ENCODE results near the gene SLC16A13.
"Not testable (repeated sequence)": the region's sequence is repeated elsewhere in the genome, so short reads cannot be mapped to it uniquely, and the experiment has no call there.

SLC16A13 gene, protein sequence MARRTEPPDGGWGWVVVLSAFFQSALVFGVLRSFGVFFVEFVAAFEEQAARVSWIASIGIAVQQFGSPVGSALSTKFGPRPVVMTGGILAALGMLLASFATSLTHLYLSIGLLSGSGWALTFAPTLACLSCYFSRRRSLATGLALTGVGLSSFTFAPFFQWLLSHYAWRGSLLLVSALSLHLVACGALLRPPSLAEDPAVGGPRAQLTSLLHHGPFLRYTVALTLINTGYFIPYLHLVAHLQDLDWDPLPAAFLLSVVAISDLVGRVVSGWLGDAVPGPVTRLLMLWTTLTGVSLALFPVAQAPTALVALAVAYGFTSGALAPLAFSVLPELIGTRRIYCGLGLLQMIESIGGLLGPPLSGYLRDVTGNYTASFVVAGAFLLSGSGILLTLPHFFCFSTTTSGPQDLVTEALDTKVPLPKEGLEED

DNA sequence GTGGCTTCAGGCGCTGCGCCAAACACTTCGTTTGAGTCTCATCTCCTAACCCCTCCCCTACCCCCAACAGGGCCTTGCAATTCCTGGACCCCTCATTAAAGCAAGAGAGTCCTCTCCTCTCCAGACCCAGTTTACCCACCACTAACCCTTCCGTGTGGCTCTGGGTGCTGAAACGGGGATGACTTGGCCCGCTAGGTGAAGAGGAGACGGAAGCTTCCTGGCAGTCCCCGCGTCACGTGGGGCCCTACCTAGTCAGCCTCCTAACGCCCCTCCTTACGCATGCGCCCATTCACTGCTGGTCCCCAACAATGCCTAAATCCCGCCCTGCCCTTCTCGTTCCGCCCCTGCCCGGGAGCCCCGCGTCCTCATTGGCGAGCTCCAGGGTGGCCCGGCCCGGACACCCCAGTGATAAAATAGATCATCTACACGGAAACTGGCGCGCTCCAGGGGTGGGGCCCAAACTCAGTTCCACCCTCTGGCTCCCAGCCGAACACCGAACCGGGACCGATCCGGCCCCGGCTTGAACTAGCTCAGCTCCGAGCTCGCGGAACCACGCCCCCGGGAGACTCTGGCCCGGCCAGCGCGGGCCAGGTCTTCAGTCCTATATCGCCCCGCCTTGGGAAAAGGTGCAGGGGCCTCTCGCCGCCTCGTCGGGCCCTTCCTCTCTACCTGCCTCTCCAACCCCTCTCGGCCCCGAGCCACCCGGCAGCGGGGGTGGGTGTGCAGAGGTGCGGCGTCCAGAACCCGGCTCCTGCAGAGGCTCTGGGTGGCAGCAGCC is at the start of gene SLC16A13:
TSS of gene SLC16A13 (plus strand) at position 425 of the 778 bp plus-strand sequence. CDS start 368 bp downstream, outside the sequence.
- TF ChIP-seq, protein P1, sequence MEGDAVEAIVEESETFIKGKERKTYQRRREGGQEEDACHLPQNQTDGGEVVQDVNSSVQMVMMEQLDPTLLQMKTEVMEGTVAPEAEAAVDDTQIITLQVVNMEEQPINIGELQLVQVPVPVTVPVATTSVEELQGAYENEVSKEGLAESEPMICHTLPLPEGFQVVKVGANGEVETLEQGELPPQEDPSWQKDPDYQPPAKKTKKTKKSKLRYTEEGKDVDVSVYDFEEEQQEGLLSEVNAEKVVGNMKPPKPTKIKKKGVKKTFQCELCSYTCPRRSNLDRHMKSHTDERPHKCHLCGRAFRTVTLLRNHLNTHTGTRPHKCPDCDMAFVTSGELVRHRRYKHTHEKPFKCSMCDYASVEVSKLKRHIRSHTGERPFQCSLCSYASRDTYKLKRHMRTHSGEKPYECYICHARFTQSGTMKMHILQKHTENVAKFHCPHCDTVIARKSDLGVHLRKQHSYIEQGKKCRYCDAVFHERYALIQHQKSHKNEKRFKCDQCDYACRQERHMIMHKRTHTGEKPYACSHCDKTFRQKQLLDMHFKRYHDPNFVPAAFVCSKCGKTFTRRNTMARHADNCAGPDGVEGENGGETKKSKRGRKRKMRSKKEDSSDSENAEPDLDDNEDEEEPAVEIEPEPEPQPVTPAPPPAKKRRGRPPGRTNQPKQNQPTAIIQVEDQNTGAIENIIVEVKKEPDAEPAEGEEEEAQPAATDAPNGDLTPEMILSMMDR (IDR thresholded peaks at IDR 0.05; ENCODE audit: insufficient read depth, missing control alignments) = no peak
- DNase-seq (ENCODE audit: insufficient read length, low spot score) (peak; percentile 99), FAIRE-seq (no peak)

DNA sequence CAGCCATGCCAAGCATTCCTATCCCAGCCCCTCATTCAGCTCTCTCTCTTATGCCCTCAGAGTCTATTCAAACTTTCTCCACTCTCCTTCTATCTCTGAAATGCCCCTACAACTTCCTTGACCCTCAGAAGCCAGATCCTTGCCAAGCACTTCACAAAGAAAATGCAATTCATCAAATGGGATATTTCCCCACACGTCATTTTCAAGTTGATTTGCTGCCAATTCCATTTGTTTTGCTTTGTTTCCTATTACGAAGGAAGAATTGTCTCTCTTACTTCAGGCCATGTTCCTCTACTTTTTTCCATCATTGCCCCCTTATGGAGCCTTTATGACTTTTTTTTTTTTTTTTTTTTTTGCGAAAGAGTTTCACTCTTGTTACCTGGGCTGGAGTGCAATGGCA is 49.1 kb upstream of the SLC16A13 start:
- no peak for DNase-seq (ENCODE audit: insufficient read length, low spot score)
- no peak for FAIRE-seq
- TF ChIP-seq, protein P1 (IDR thresholded peaks at IDR 0.05; ENCODE audit: insufficient read depth, missing control alignments) = no peak

DNA sequence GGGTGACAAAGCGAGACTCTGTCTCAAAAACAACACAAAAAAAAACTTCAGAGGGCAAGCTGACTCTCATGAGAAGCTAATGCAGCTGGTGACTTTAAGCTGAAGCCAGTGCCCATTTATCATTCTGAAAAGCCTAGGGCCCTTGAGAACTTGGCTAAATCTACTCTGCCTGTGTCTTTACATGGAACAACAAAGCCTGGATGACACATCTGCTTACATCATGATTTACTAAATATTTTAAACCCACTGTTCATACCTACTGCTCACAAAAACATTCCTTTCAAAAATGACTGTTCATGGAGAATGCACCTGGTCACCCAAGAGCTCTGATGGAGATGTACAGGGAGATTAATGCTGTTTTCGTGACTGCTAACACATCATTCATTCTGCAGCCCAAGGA is 46.0 kb upstream of the SLC16A13 start:
- TF ChIP-seq, protein P1 (IDR thresholded peaks at IDR 0.05; ENCODE audit: insufficient read depth, missing control alignments) = no peak
- FAIRE-seq (no peak), DNase-seq (ENCODE audit: insufficient read length, low spot score) (no peak)

DNA sequence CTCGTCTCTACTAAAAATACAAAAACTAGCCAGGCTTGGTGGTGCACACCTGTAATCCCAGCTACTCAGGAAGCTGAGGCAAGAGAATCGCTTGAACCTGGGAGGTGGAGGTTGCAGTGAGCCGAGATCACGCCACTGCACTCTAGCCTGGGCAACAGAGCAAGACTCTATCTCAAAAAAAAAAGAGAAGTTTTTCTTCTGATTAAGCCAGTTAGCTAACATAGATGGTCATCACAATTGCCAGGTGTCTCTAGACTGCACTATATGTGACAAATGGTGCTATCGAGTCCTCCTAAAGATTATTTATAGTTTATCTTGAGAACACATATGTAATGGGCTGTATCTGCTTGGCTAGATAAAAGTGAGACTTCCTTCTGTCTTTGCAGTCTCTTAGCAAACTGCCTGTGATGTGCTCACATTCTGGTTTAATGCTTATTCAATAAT is 42.2 kb upstream of the SLC16A13 start:
- not testable (repeated sequence) for DNase-seq (ENCODE audit: insufficient read length, low spot score); FAIRE-seq

DNA sequence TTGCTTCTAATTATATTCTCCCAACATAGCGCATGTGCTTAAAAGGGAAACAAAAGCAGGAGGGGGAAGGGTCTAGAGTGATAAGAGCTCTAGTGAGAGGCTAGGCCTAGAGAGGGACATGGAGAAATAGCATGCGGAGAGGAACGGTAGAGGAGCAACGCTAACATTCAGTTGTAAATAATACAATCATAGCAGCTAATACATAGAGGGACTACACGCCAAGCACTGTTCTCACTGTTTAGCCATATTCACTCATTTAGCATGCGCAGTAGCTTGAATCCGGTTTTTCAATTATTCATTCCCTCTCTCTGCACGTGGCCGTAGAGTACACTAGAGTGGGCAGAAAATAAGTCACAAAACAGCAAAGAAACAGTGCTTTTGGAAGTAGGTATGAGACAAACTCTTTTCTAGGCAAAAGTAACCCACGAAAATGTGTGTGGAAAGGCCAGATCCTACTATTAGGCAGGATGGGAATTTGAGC is 41.7 kb upstream of the SLC16A13 start:
- TF ChIP-seq, protein P1 (IDR thresholded peaks at IDR 0.05; ENCODE audit: insufficient read depth, missing control alignments) = no peak
- DNase-seq (ENCODE audit: insufficient read length, low spot score) = no peak
- FAIRE-seq = no peak

DNA sequence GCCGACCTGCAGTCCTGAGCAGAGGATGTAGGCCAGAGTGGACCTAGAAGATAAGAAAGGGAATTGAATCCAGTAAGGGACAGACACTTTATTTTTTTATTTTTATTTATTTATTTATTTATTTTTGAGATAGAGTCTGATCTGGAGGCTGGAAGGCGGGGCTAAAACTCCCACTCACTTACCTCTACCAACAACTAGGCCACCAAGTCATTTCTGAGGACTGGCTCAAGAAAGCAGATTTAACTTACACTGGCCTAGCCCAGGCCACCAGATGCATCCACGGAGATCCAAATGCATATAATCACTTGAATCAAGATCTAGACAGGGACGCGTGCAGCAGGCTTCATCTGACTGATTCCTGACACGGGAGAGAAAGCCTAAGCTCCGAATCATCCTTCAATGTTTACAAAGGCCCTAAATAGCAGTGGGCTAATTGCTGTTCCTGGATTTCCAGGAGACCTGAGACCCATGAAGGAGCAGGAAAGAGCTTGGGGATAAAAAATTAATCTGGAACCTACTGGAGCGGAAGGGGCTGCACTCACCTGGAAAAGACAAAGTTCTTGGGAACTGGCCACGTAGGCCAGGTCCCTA is 41.1 kb upstream of the SLC16A13 start:
- FAIRE-seq (no peak), DNase-seq (ENCODE audit: insufficient read length, low spot score) (no peak)
- TF ChIP-seq, protein P1 (IDR thresholded peaks at IDR 0.05; ENCODE audit: insufficient read depth, missing control alignments) = no peak

DNA sequence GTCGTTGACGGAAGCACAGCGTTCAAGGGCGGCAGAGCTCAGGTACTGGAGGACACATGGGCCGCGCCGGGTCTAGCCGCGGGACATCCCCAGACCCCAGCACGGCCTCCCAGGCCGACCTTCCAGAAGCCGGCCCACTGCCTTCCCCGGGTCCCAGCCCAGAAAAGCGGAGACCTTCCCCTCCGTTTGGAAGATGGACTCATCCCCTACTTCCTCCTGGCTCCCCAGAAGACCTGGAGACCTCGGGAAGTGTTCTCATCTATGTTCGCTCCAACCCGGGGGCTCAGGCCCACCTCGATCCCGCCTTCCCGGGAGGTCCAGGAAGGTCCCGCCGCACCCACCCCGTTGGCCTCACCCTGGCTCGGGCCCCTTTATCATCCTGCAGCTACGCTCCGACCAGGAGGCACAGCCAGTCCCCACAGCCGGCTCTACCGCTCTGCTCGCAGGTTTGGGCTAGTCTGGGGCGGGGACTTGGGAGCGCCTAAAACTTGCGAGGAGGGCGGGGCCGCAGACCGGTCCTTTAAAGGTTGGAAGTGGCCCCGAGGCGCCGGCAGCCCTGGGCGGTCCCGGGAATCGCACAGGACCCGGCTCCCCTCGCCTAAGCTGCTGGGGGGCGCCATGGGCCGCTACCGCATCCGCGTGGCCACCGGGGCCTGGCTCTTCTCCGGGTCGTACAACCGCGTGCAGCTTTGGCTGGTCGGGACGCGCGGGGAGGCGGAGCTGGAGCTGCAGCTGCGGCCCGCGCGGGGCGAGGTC is 40.1 kb upstream of the SLC16A13 start, which contains the start of gene ALOX12:
TSS of gene ALOX12 (plus strand) at position 550 of the 756 bp plus-strand sequence. CDS start at position 619, 69 bp downstream.
- FAIRE-seq (no peak), DNase-seq (ENCODE audit: insufficient read length, low spot score) (no peak)
- TF ChIP-seq, protein P1 (IDR thresholded peaks at IDR 0.05; ENCODE audit: insufficient read depth, missing control alignments) = no peak

Data from D721Med (cell line).